Muscle of leg (tissue), 11 donors: ENCODE results near the gene POLR3F. TPM values are rescaled to one million over a fixed set of nuclear protein-coding genes. Genes with fewer than 3 reads are reported as not detected.
"Not testable (repeated sequence)": the region's sequence is repeated elsewhere in the genome, so short reads cannot be mapped to it uniquely, and the experiment has no call there.

Experiments
- DNase-seq: peaks from one replicate; pipeline ENCODE4 v3.0.0; 2013
- H3K27ac ChIP-seq: one replicate; pipeline ENCODE4 v1.5.1; 2013; ENCODE audit warnings: mild to moderate bottlenecking, low read length, control low read depth
- H3K27me3 ChIP-seq: one replicate; pipeline ENCODE4 v1.6.1; 2013; ENCODE audit warnings: low read length; ENCODE audit not compliant: control insufficient read depth, insufficient read depth
- H3K36me3 ChIP-seq: one replicate; pipeline ENCODE4 v1.6.1; 2013; ENCODE audit warnings: low read length; ENCODE audit not compliant: control insufficient read depth, insufficient read depth
- H3K4me1 ChIP-seq: one replicate; pipeline ENCODE4 v1.6.1; 2013; ENCODE audit warnings: low read length; ENCODE audit not compliant: control insufficient read depth, insufficient read depth
- H3K4me3 ChIP-seq: one replicate; pipeline ENCODE4 v1.5.1; 2013; ENCODE audit warnings: low read length, control low read depth
- H3K9me3 ChIP-seq: replicated peaks from 2 replicates; pipeline ENCODE4 v1.6.1; 2013; ENCODE audit warnings: low read depth, low read length; ENCODE audit not compliant: control insufficient read depth
- WGBS: methylation state at CpG from one replicate; pipeline ENCODE4 v1.1.5; 2013; ENCODE audit warnings: missing lambda C conversion rate; ENCODE audit not compliant: insufficient coverage; 5-methylcytosine and 5-hydroxymethylcytosine counted together
- polyA plus RNA-seq, 8 donors: library from polyadenylated mRNA; unstranded; fragments of 120-200 nt; gene quantifications; one replicate each; pipeline versions ENCODE4 v1.2.1 to v1.2.3, GENCODE V29; 2013; ENCODE audit warnings: inconsistent platforms in 1 of 8, low replicate concordance in 1 of 8; ENCODE audit not compliant: insufficient read length in 8 of 8, insufficient read depth in 1 of 8
- total RNA-seq: library from RNA; stranded (reverse); fragments of 120-200 nt; gene quantifications from one replicate; pipeline ENCODE4 v1.2.4, GENCODE V29; 2013

The POLR3F gene
- total and polyA plus RNA-seq, 9 donors = 9.8 to 15.4 (median 11.9) TPM

- no peaks in the 10 kb centered on the region for H3K9me3 ChIP-seq
- no peak for DNase-seq
- no peak overlapping the region for H3K4me3 ChIP-seq
- peaks cover under 1% of the 10 kb centered on the region for H3K27me3 ChIP-seq
- WGBS = 100% methylated on average over 1 of the region's 3 CpGs
- peaks cover 9% of the 10 kb centered on the region for H3K36me3 ChIP-seq
- no peak overlapping the region for H3K27ac ChIP-seq
- H3K4me1 ChIP-seq = peaks cover 4% of the 10 kb centered on the region
These were observed 30.4 kb downstream of the POLR3F start for GRCh38 chr20:18497603-18498002.

GRCh38 chr20:18501672-18502071 lies 34.5 kb downstream of the POLR3F start:
- WGBS = no CpG with 5 or more reads among the region's 1 CpG
- H3K4me3 ChIP-seq, DNase-seq, H3K36me3 ChIP-seq, H3K4me1 ChIP-seq, H3K9me3 ChIP-seq, H3K27ac ChIP-seq: not testable (repeated sequence)
- H3K27me3 ChIP-seq = peaks cover 17% of the 10 kb centered on the region

- Histone ChIP-seq H3K36me3 (peaks cover under 1% of the 10 kb centered on the region), H3K27ac (no peak overlapping the region)
These were observed 37.4 kb downstream of the POLR3F start for GRCh38 chr20:18504479-18505060.

GRCh38 chr20:18506744-18507143 lies 39.6 kb downstream of the POLR3F start:
- H3K36me3 ChIP-seq = peaks cover 13% of the 10 kb centered on the region
- H3K4me1 ChIP-seq = peaks cover 12% of the 10 kb centered on the region
- H3K9me3 ChIP-seq = no peaks in the 10 kb centered on the region
- no peak for DNase-seq
- peak overlapping the region; percentile 100 for H3K27ac ChIP-seq
- 80% methylated on average over 4 of the region's 8 CpGs for WGBS
- peak overlapping the region; percentile 80 for H3K4me3 ChIP-seq
- H3K27me3 ChIP-seq = peaks cover 17% of the 10 kb centered on the region

More at GRCh38 chr20:18504479-18505060, 37.4 kb downstream of the POLR3F start:
- 63% methylated on average over 31 of the region's 31 CpGs for WGBS
- no peak for DNase-seq
- Histone ChIP-seq H3K4me3 (no peak overlapping the region), H3K27me3 (peaks cover 17% of the 10 kb centered on the region), H3K4me1 (peaks cover 12% of the 10 kb centered on the region), H3K9me3 (no peaks in the 10 kb centered on the region)

- Histone ChIP-seq H3K4me1 (peaks cover 12% of the 10 kb centered on the region), H3K4me3 (peak within 1 kb of the TSS; percentile 80), H3K27ac (peak within 1 kb of the TSS; percentile 100), H3K9me3 (no peaks in the 10 kb centered on the region), H3K36me3 (peaks cover 13% of the 10 kb centered on the region), H3K27me3 (peaks cover 17% of the 10 kb centered on the region)
- WGBS = under 1% methylated on average over 68 of the region's 69 CpGs
- peak; percentile 99 for DNase-seq
These were observed 40.3 kb downstream of the POLR3F start, which contains the start of gene SEC23B for GRCh38 chr20:18507218-18508191. Gene SEC23B, plus strand, starts transcription at chr20:18507940. Its CDS starts 2,896 bp downstream, at chr20:18510836.

GRCh38 chr20:18511571-18511970 lies 44.4 kb downstream of the POLR3F start:
- peaks cover 23% of the 10 kb centered on the region for H3K36me3 ChIP-seq

GRCh38 chr20:18513208-18513607 lies 46.0 kb downstream of the POLR3F start:
- peaks cover 4% of the 10 kb centered on the region for H3K4me1 ChIP-seq
- peaks cover 23% of the 10 kb centered on the region for H3K36me3 ChIP-seq
- no peak overlapping the region for H3K4me3 ChIP-seq
- no peaks in the 10 kb centered on the region for H3K9me3 ChIP-seq
- no peak for DNase-seq
- 93% methylated on average over 4 of the region's 7 CpGs for WGBS
- no peaks in the 10 kb centered on the region for H3K27me3 ChIP-seq
- H3K27ac ChIP-seq = no peak overlapping the region

More at GRCh38 chr20:18511571-18511970, 44.4 kb downstream of the POLR3F start:
- DNase-seq = peak; percentile 26
- H3K27me3 ChIP-seq = no peaks in the 10 kb centered on the region
- H3K4me1 ChIP-seq = peaks cover 12% of the 10 kb centered on the region
- no peaks in the 10 kb centered on the region for H3K9me3 ChIP-seq
- no CpG with 5 or more reads among the region's 1 CpG for WGBS
- no peak overlapping the region for H3K4me3 ChIP-seq
- no peak overlapping the region for H3K27ac ChIP-seq

GRCh38 chr20:18514127-18514526 lies 46.9 kb downstream of the POLR3F start:
- Histone ChIP-seq H3K9me3 (no peaks in the 10 kb centered on the region), H3K27ac (no peak overlapping the region), H3K36me3 (peaks cover 23% of the 10 kb centered on the region), H3K27me3 (no peaks in the 10 kb centered on the region), H3K4me1 (no peaks in the 10 kb centered on the region), H3K4me3 (no peak overlapping the region)
- DNase-seq = no peak
- WGBS = 96% methylated on average over 5 of the region's 5 CpGs

- Histone ChIP-seq H3K27me3 (no peaks in the 10 kb centered on the region), H3K4me3 (no peak overlapping the region), H3K4me1 (no peaks in the 10 kb centered on the region), H3K36me3 (peaks cover 10% of the 10 kb centered on the region), H3K9me3 (no peaks in the 10 kb centered on the region), H3K27ac (no peak overlapping the region)
- DNase-seq = no peak
These were observed 48.8 kb downstream of the POLR3F start for GRCh38 chr20:18515973-18516372.

- H3K27me3 ChIP-seq, DNase-seq, H3K9me3 ChIP-seq, H3K27ac ChIP-seq, H3K4me3 ChIP-seq, H3K4me1 ChIP-seq: not testable (repeated sequence)
- H3K36me3 ChIP-seq = peaks cover 28% of the 10 kb centered on the region
- WGBS = 93% methylated on average over 9 of the region's 9 CpGs
These were observed 54.9 kb downstream of the POLR3F start for GRCh38 chr20:18522066-18522465.
